ENCODE measurements around the gene C1orf21.
"Not testable (repeated sequence)": the region's sequence is repeated elsewhere in the genome, so short reads cannot be mapped to it uniquely, and the experiment has no call there.

C1orf21 gene

DNA sequence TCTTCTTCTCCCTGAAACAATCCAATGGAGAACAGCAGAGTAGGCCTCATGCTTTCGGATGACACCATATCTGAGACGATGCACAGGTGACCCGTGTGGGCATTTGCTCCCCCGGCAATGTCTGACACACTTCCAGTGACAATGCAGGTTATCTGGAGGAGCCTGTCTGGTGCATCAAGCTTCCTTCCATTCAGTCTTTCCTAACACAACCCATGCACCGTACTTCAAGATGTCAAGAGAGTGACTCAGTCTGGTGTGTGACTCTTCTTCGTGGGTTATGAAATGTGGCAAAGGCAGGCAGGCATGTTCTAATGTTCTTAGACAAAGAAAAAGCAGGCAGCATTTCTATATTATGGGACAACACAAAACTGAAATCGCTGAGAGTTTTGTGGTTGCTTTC lies 208.8 kb downstream of the C1orf21 start:
- no peak for DNase-seq (ENCODE audit: low read depth in 2 of 3, low spot score in 2 of 3)

DNA sequence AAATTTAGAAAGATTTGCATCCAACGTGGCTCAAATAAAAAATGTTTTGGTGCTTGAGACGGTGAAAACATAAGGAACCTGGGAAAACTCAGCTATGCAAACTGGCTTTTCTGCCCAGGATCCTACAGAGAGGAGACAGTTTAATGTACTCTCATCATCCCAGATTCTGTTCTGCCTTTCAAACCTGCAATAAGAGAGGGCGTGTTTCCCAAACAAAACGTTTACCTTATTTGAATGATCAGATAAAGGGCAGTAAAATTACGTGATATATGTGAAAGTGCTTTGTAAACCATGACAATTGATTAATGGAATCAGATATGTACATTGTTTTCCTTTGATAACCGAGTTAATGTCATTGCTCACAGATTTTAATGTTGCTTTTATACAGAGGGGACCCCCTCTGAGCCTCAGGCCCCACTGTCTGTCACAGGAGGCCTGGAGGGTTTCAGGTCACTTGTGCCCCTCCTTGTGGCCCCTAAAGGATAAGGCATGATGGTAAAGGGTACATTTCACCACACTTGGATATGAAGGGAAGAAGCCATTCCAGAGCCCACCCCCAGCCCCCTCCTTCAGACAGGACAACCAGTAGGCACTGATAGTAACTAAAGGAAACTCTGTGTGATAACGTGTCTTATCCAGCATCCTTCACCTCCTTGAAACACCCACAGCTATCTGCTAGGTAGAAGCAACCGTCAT lies 210.3 kb downstream of the C1orf21 start:
- no peak for DNase-seq (ENCODE audit: low read depth in 2 of 3, low spot score in 2 of 3)

DNA sequence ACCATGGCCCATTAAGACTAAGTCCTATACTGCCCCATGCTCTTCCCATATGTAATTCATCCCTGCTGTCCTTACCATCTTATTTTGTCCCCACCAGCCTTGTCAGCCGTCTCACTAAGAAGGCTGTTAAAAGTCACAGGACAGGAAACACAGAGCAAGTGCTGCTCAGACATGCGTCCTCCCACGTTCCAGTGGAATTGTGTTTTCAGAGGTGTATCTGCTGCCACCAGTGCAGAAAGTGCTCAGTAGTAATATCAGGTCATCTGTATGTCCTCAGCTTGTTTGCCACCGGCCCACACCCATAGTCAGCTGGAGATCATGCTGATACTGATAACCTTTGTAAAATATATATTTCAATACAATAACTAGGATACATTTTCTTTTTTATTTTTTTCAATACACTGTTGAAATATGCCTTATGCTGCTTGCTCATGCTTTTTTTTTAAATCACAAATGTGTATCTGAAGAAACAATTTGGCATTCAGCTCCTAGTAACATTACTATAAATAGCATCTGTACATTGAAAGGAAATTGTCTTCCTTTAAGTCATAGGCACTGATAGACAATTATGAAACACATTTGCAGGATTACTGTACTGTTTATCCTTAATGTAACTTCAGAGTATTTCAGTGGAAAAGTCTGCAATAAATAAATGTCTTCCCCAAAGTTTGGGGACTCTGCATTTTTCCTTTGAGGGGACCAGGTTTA lies 211.0 kb downstream of the C1orf21 start:
- DNase-seq (ENCODE audit: low read depth in 2 of 3, low spot score in 2 of 3) = no peak

DNA sequence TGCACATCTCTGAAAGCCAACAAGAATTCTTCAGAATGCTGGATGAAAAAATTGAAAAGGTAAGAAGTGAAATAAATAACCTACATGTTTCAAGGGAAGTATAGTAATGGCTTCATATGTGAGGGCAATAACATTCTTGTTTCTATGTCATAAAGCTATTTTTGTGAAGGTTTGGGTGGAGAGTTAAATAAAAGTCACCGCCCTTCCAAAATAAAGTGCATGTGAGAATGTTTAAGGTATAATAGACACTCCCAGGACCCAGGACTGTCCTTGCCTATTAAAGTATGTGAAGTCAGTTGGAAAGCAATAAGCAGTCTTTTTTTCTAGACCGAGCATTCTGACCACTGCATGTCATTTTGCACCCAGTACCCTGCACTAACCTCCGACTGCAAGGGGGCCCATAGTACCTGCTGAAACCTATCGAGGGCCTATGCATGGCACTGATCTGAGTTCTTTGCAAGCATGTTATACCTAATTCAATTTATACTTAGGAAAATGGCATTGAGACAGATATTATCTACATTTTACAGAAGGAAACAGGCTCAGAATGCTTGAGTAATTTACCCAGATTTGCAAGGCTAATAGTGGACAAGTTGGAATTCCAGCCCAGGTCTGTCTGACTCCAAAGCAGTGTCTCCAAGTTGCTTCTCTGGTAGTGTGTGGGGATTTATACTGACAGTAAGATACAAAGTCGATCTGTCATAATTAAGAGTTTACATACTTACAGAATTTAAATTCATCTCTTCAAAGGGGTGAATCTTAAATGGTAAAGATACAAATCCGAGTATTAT lies 211.8 kb downstream of the C1orf21 start:
- no peak for DNase-seq (ENCODE audit: low read depth in 2 of 3, low spot score in 2 of 3)

DNA sequence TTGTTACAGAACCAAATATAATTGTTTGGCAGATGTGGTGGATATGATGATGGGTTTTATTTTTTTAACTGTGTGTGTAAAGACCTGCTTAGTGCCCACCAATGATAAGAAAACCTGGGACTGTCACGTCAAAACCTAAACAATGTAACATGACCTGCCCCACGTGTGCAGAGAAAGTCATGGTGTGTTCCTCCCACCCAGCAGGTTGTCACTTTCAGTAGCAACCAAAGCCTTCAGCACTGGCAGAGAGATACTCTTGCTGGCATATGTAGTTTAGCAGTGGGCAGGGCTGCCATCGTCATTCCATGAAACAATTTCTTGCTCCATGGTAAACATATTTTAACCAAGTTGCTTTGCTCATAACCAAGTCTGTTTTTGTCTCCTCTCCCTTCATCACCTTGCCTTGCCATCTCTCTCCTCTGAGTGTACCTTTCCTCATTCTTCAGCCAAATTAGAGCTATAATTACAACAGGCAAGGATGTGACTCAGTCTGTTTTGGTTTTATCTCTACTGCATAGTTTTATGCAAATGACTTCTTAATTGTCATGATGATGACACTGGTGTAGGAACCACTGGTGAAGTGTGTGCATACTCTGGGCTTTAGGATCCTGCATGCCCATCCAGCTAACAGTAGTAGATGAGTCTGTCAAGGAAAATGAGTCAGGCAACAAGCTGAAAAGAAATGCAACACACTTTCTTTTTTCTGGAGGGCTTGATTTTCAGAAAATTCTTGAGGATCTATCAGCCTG lies 217.5 kb downstream of the C1orf21 start:
- no peak for DNase-seq (ENCODE audit: low read depth in 2 of 3, low spot score in 2 of 3)

DNA sequence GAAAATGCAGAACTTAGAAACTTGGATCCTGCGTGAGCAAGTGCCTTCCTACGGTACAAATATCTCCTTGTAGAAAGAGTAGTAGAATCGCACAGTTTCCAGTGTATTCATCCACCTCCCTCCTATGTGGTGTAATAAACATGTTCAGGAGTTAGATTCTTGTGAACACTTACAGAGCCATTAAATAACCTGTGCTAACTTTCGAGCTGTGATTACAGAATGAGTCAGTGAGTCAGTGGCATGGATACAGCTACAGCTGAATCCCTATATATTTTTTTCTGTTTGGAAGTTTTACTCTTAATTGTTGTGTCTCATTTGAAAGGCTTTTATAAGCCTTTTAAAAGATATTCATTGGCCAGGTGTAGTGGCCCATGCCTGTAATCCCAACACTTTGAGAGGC lies 219.1 kb downstream of the C1orf21 start:
- no peak for DNase-seq (ENCODE audit: low read depth in 2 of 3, low spot score in 2 of 3)

DNA sequence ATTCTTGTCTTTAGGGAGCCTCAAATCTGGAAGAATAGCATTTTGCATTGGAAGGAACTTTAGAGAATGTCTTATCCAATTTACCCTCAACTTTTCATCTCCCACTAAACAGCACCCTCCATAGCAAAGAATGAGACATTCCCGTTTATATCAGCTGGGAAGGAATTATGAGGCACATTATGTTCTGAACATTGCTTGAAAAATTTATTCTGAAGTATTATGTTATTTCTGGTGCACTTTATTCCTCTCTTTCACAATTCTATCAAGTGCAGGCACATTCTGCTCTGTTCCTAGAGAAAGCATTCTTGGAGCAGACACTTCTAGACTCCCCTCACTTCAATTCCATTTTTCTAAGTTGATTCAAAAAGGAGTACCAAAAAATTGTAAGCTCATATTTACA lies 220.0 kb downstream of the C1orf21 start:
- DNase-seq (ENCODE audit: low read depth in 2 of 3, low spot score in 2 of 3) = no peak

DNA sequence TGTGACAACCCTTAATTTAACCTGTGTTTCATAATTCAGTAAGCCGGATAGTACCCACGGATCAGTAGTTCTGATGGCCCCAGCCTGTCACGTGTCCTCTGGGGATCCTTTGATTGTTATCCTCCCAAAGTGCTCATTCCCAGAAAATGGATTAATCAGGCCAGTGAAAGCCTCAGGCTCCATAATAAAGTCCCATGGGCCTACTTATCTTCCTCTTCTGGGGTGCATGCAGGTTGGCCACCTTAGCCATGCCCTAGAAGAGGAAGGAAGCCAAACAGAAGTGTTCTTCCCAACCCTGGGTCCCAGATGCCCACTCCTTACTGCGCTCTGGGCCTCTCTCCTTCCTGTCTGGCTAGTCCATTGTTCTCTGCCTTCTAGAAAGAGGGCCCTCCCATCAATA lies 221.8 kb downstream of the C1orf21 start:
- DNase-seq (ENCODE audit: low read depth in 2 of 3, low spot score in 2 of 3) = no peak

DNA sequence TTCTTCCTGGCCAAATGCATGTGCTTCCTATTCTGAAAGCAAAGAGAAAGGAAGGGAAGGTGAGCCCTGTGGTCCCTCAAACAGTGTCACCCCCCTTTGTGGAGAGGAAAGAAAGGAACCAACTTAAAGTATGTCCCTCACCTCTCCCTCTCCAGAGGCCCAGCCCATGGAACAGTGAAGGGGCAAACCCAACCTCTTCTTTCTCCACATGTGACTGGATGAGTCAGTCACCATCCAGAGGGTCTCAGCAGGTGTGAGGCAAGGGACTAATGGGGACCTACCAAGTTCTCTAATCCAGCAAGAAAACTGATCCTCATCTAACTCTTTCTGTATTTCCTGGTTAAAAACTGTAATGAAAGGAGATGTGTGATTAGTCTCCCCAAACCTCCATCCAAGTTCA lies 222.2 kb downstream of the C1orf21 start:
- no peak for DNase-seq (ENCODE audit: low read depth in 2 of 3, low spot score in 2 of 3)

DNA sequence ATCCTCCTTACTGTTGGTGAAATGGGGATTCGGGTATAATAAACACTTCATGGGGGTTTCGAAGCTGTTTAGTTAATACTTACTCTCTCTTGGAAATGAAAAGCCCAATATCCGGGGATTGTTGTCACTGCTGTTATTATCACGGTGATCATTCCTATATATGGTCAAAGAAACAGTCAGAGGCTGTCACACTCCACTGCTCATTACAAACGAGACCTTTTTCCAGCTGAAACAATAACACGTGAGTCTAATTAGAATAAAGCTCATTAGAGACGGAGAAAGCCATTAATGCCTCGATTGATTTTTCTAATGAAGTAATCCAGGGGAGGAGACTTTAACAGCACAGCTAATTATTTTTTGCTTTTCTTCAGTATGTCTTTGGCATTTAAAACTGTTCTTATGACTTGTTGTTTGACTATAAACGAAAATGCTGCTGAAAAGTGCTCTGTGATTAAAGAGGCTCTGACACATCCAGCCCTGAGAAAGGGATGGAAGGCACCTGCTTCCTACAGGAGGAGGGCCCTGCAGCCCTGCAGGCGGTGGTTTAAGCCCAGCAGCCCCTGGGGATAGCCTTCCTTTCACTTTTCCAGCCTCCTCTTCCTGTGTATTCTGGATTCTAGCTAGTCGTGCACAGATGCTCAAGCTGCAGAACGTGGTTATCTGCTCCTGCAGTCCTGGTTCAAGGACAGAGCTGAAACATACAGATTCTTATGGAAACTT lies 224.2 kb downstream of the C1orf21 start:
- no peak for DNase-seq (ENCODE audit: low read depth in 2 of 3, low spot score in 2 of 3)

DNA sequence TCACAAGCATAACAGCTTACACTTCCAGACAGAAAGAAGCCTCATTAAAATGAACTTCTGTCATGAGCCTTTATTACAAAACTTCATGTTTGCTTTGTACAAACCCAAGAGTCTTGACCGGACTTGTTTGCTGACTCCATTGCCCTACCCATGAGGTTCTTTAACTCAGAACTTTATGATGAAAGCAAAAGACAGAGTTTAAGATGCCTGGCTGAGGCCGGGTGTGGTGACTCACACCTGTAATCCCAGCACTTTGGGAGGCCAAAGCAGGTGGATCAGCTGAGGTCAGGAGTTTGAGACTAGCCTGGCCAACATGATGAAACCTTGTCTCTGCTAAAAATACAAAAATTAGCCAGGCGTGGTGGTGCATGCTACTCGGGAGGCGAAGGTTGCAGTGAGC lies 225.4 kb downstream of the C1orf21 start:
- not testable (repeated sequence) for DNase-seq (ENCODE audit: low read depth in 2 of 3, low spot score in 2 of 3)

DNA sequence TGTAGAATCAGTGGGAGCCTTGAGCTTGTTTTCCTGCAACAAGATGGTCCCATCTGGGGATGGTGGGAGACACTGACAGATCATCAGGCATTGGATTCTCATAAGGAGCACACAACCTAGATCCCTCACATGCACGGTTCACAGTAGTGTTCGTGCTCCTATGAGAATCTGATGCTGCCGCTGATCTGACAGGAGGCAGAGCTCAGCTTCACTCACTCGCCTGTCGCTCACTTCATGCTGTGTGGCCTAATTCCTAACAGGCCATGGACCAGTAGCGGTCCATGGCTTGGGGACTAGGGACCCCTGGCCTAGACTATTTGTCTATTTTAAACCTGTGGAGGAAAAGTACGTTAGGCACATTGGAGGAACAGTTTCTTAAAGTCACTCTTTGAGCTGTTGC lies 227.8 kb downstream of the C1orf21 start:
- DNase-seq (ENCODE audit: low read depth in 2 of 3, low spot score in 2 of 3) = no peak

DNA sequence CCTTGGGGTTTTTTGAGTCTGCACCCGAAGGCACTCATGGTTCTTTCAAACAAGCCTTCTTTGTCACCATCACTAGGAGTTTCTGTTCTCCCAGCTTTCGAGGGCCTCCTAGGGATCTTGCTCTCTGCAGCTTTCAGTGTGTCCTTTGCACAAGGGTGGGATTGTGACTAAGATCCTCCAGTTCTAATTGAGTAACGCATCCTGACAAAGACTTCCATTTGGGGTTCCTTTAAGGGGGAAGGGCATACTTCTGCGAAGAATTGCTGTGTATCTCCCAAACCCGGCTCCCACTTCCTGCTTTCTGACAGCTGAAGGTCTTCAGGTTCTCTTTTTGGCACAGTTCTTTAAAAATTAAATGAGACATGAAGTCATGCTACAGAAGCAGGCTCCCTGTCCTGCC lies 228.5 kb downstream of the C1orf21 start:
- DNase-seq (ENCODE audit: low read depth in 2 of 3, low spot score in 2 of 3) = no peak

DNA sequence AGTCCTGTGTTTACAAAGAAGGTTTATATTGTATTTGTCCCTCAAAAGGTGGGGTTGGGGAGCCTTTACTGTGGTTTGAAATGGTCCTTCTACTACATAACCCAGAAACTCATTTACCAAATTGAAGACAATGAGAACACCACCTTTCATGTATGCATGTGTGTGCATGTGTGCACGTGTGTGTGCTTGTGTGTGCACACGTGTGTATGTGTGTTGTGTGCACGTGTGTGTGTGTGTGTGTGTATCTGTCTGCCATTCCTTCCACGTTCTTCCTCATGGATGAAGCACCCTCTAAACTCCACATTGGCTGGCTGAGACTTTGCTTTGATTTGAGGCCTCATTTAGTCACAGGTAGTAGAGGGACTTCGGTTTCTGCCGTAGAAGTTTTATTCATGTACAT lies 229.7 kb downstream of the C1orf21 start:
- DNase-seq (ENCODE audit: low read depth in 2 of 3, low spot score in 2 of 3) = no peak

DNA sequence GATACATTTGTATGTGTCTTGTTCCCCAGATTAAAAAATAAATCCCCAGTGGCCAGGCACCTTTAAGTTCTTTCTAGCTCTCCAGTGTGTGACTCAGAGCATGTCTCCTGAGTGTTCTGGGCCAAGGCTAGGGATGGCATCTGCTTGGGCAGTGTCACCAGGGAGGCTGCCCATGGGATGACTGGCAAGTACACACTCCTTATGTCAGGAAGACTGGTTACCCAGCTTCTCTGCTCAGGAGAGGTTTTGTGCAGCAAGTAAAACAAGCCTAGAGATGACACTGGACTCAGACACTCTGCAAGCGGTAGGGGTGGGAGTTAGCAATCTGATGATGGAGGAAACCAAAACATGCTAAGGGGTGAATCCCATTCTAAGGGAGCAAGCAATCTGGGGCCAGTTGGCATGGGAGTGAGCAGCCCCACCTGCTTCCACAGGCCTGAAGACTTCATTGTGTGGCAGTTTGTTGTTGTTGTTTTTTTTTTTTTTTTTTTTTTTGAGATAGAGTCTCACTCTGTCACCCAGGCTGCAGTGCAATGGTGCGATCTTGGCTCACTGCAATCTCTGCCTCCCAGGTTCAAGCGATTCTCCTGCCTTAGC lies 230.7 kb downstream of the C1orf21 start:
- no peak for DNase-seq (ENCODE audit: low read depth in 2 of 3, low spot score in 2 of 3)

DNA sequence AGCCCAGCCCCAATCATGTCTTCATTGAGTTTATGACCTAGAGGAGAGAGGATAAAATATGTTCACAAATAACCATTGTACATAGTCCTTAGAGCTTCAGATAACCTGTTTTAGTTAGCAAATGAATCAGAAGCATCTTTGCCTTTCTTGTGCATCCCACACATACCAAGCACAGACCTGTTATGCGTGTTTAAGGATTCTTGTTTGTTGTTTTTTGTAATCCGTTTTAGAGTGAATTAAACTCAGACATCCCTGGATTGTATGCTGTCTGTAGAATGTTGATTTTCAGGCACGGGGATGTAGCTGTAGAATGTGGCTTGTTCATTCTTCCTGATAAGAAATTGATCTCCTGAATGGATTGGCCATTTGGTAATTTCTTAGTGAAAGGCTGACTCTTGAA lies 232.0 kb downstream of the C1orf21 start:
- DNase-seq (ENCODE audit: low read depth in 2 of 3, low spot score in 2 of 3) = no peak

DNA sequence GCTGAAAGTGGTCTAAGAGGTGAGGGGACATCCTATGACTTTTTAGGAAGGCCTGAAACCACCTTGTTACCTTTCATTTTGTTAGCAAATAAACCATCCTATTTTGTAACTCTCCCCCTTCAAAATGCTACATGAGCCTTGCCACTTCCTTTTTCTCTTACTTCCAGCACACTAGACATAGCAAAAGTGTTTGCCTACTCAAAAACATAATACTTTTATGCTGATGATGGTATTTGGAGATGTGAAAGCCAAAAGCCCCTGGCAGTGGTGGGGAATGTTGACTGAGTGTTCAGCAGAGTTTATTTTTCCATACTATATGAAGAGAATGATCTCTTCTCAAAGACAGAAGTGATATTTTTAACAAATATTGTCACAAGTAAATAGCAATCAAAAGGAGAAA lies 233.6 kb downstream of the C1orf21 start:
- no peak for DNase-seq (ENCODE audit: low read depth in 2 of 3, low spot score in 2 of 3)

DNA sequence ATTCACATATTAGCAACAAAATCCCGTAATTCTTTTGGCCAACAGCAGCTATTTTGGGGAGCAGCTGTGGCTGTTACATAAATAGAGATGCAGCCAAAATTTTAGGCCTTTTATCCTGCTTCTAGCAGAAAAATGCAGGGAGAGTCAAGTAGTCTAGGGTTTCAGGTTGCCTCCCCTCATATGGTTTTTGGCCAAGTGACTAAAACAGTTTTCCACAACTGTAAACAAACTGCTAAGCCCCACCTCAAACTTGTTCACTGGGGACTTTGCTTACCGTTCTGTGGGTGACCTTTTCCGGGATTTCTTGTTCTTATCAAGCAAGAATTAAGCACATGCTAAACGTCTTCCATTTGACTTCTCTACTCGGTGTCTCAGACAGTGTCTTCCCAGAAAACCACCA lies 234.4 kb downstream of the C1orf21 start:
- DNase-seq (ENCODE audit: low read depth in 2 of 3, low spot score in 2 of 3) = no peak

DNA sequence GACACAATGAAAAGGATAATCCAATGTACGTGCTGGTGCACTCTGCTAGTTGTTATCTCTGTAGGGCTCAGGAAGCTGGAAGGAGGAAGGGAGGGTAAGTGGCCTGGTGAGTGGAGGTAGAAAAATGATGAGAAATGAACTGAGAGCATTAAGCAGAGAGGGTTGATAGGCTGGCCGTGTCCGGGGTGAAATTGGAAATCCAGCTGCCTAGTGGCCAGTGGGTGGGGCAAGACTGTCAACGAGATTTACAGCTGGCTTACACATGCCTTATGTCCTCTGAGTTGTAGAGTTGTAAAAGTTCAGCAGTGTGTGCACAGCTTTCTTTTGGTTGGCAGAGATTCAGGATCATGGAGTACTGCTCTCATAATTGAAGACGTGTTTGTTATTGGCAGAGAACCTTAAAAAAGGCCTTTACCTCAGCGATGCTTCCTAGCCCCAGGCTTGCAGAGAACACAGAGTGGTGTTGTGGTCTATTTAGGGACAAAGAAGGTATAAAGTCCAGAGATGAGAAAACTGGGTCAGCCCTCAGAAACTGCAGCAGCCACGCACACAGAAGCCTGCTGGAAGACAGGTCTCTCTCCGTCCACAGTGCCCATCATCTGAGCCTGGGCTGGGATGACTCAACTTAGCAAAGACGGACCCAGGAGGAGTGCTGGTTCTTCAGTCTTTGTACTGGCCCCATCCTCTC lies 235.5 kb downstream of the C1orf21 start:
- no peak for DNase-seq (ENCODE audit: low read depth in 2 of 3, low spot score in 2 of 3)

DNA sequence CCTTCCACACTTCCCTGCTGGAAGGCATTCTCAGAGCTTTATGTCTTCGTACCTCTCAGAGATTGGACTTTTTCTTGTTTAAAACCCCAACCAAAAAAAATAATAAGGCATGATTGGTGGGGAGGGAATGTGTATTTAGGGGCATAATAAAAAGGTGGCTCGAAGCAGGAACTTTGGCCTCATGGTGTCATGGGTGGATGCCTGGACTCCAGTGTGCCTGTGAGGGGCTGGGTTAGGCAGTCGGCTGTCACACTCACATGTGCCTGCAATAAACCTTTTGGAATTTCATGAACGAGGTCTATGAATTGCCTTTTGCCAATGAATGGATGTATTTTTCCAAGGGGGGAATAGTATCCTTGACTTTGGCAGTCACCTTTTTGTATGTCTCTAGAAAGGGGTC lies 236.6 kb downstream of the C1orf21 start:
- DNase-seq (ENCODE audit: low read depth in 2 of 3, low spot score in 2 of 3) = no peak
